ENCODE results near the gene XKR3. TPM values are rescaled to one million over a fixed set of nuclear protein-coding genes. Genes with fewer than 3 reads are reported as not detected.

XKR3 gene
- total RNA-seq: not detected in 2 replicates

DNA sequence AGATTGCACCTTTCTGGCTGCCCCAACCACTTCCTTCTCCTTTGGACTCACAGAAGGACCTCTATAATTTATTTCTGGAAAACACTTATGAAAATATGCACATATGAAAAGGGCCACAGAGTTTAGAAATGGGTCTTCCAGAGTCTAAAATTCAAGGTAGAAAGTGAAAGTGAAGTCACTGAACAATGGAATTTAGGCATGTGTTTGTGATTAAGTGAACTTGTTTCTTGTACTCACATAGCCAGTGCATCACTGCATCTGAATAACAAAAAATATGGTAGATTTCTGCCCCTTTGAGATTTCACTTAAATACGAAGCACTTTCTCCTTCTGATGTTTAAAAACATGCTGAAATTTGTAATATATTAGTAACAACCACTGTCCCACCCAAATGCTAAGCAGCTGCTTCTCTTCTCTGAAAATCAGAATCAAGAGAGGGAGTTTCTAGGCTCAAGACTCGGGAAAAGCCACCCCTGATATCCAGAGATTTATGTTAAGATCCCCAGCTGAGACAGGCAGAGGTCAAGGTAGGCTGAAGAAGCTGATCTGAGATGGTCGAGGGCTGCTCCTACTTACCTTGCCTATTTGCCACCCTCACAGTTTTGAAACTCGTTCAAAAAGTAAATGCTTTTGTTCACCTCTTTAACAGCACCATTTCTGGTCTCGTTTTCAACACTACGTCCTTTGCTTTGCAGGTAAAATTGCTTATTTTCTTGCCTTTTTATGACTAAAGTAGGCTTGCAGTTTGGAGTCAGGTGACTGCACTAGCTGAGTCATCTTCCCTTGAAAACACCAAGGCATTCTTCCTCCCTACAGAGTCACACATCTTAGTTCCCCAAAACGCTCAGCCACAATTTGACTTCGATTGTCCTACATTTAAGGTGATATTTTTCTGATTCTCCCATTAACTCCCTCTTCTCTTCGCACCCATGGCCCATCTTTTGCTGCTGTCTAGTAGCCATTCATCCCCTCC, at the start of gene XKR3:
XKR3 (minus strand) TSS at position 696 of the 972 bp plus-strand sequence. CDS start 17,338 bp downstream, outside the sequence.

Other genes starting within 250 kb of the XKR3 start
- gene CCT8L2, start 232.6 kb downstream of the XKR3 start, total RNA-seq: not detected in 2 replicates
- gene GAB4, start 182.8 kb upstream of the XKR3 start, total RNA-seq: not detected in 2 replicates

Measured in dermis lymphatic vessel endothelial cell (primary cell).